ENCODE measurements around the gene GPR21. TPM values are rescaled to one million over a fixed set of nuclear protein-coding genes. Genes with fewer than 3 reads are reported as not detected.

The GPR21 gene
- total RNA-seq, 6 experiments from 2014 or later, result 0.44 to 0.68 (median 0.54) TPM; not detected in 2

DNA sequence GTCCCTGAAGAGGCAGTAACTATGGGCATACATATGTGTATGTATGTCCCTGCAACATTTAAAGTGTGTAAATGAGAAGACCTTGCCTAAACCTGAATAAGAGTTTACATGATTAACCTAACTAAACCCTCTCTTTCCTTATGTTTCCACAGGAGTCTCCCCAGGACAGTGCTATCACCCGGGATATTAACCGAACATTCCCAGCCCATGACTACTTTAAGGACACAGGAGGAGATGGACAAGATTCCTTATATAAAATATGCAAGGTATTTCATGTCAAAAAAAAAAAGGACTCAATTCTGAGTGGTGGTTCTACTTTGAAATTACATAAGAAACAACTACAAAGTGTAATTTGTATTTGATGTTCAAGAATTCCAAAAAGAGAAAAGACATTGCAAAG lies 31.7 kb downstream of the GPR21 start:
- no peak for ATAC-seq
- H3K36me3 ChIP-seq, result peaks cover 0 to 22% (median 11%) of the 10 kb centered on the region in 4 donors
- intact Hi-C loops (cut with DNase I), result no loop called here

GRCh38 chr9:123067136-123067535 lies 33.7 kb downstream of the GPR21 start:
- Histone ChIP-seq H3K9me3 (no peaks in the 10 kb centered on the region), H3K27ac (no peak overlapping the region), H3K36me3 (peaks cover 0 to 26% (median 14%) of the 10 kb centered on the region in 4 donors), H3K4me3 (no peak overlapping the region), H3K27me3 (no peaks in the 10 kb centered on the region), H3K4me1 (no peaks in the 10 kb centered on the region)
- intact Hi-C loops (cut with DNase I), result no loop called here
- DNase-seq (no peak), ATAC-seq (no peak)
- TF ChIP-seq CTCF (IDR thresholded peaks at IDR 0.05) (no peak), POLR2A (IDR thresholded peaks at IDR 0.05) (no peak)
- 40% methylated on average over 1 of the region's 1 CpG for WGBS (ENCODE audit: insufficient coverage, low coverage, low lambda C conversion rate, missing lambda C conversion rate)

More for the DNA sequence above, 31.7 kb downstream of the GPR21 start:
- TF ChIP-seq POLR2A (IDR thresholded peaks at IDR 0.05) (no peak), CTCF (IDR thresholded peaks at IDR 0.05) (no peak)
- Histone ChIP-seq H3K4me3 (no peak overlapping the region), H3K4me1 (no peaks in the 10 kb centered on the region), H3K27me3 (no peaks in the 10 kb centered on the region), H3K9me3 (no peaks in the 10 kb centered on the region), H3K27ac (no peak overlapping the region)
- WGBS (ENCODE audit: insufficient coverage, low coverage, low lambda C conversion rate, missing lambda C conversion rate), result 100% methylated on average over 2 of the region's 2 CpGs
- no peak for DNase-seq

- H3K36me3 ChIP-seq, result peaks cover 0 to 26% (median 14%) of the 10 kb centered on the region in 4 donors
- H3K27me3 ChIP-seq, result no peaks in the 10 kb centered on the region
- WGBS (ENCODE audit: insufficient coverage, low coverage, low lambda C conversion rate, missing lambda C conversion rate), result 95% methylated on average over 3 of the region's 3 CpGs
- DNase-seq, result no peak
- TF ChIP-seq POLR2A (IDR thresholded peaks at IDR 0.05) (no peak), CTCF (IDR thresholded peaks at IDR 0.05) (no peak)
- no peaks in the 10 kb centered on the region for H3K4me1 ChIP-seq
- intact Hi-C loops (cut with DNase I), result no loop called here
- ATAC-seq, result no peak
- no peak overlapping the region for H3K27ac ChIP-seq
- H3K9me3 ChIP-seq, result no peaks in the 10 kb centered on the region
- H3K4me3 ChIP-seq, result no peak overlapping the region
Measured at GRCh38 chr9:123069010-123069481, 35.6 kb downstream of the GPR21 start.

- peaks cover 0 to 26% (median 14%) of the 10 kb centered on the region in 4 donors for H3K36me3 ChIP-seq
Measured at GRCh38 chr9:123070198-123070597, 36.7 kb downstream of the GPR21 start.

More at GRCh38 chr9:123070198-123070597, 36.7 kb downstream of the GPR21 start:
- ATAC-seq (no peak), DNase-seq (no peak)
- intact Hi-C loops (cut with DNase I), result no loop called here
- Histone ChIP-seq H3K27me3 (no peaks in the 10 kb centered on the region), H3K27ac (no peak overlapping the region), H3K9me3 (no peaks in the 10 kb centered on the region), H3K4me1 (no peaks in the 10 kb centered on the region), H3K4me3 (no peak overlapping the region)
- TF ChIP-seq POLR2A (IDR thresholded peaks at IDR 0.05) (no peak), CTCF (IDR thresholded peaks at IDR 0.05) (no peak)
